Thoracic aorta (tissue), 2 donors: ENCODE data around the gene PTPRJ. TPM values are rescaled to one million over a fixed set of nuclear protein-coding genes. Genes with fewer than 3 reads are reported as not detected.
"Not testable (repeated sequence)": the region's sequence is repeated elsewhere in the genome, so short reads cannot be mapped to it uniquely, and the experiment has no call there.

ENCODE experiments used
- ATAC-seq: fragments of 150-250 bp; one replicate; pipeline ENCODE4 v1.8.0; 2017; ENCODE audit warnings: low read depth; ENCODE audit not compliant: insufficient number of reproducible peaks, low FRiP score
- DNase-seq: peaks from one replicate; pipeline ENCODE4 v3.0.0-alpha.2; 2020; ENCODE audit warnings: low spot score
- H3K27ac ChIP-seq, 2 donors: fragments of 200-600 bp; sonication (generic); 1 replicate in 1 of 2; 2 replicates in 1 of 2; pipeline ENCODE4 v1.5.1; 2016; ENCODE audit warnings: mild to moderate bottlenecking in 2 of 2, moderate library complexity in 2 of 2
- H3K27me3 ChIP-seq: fragments of 200-600 bp; sonication (generic); replicated peaks from 2 replicates; pipeline ENCODE4 v1.6.0; 2016; ENCODE audit warnings: mild to moderate bottlenecking; ENCODE audit not compliant: insufficient read depth
- H3K36me3 ChIP-seq: fragments of 200-600 bp; sonication (generic); one replicate; pipeline ENCODE4 v1.5.1; 2016
- H3K4me1 ChIP-seq, 2 donors: fragments of 200-600 bp; sonication (generic); 1 replicate in 1 of 2; 2 replicates in 1 of 2; pipeline versions ENCODE4 v1.5.1 to v1.6.0; 2016; ENCODE audit warnings: low read depth in 2 of 2, mild to moderate bottlenecking in 1 of 2; ENCODE audit not compliant: control insufficient read depth in 1 of 2
- H3K4me3 ChIP-seq: fragments of 200-600 bp; sonication (generic); 2 replicates; pipeline ENCODE4 v1.5.1; 2016; ENCODE audit warnings: mild to moderate bottlenecking
- H3K9me3 ChIP-seq: fragments of 200-600 bp; sonication (generic); 2 replicates; pipeline ENCODE4 v1.5.1; 2016
- CTCF ChIP-seq: fragments of 200-600 bp; sonication (generic); IDR thresholded peaks from one replicate; pipeline ENCODE4 v1.5.1; 2019; ENCODE audit warnings: antibody characterized with exemption
- total RNA-seq, 2 donors: library from RNA; depleted of rRNA; stranded (reverse); fragments of >200 nt; gene quantifications; one replicate each; pipeline versions ENCODE4 v1.1.0 to v1.2.3, GENCODE V29; 2016

PTPRJ gene
- total RNA-seq, 2 donors from 2014 or later = 20.4 to 20.9 TPM

DNA sequence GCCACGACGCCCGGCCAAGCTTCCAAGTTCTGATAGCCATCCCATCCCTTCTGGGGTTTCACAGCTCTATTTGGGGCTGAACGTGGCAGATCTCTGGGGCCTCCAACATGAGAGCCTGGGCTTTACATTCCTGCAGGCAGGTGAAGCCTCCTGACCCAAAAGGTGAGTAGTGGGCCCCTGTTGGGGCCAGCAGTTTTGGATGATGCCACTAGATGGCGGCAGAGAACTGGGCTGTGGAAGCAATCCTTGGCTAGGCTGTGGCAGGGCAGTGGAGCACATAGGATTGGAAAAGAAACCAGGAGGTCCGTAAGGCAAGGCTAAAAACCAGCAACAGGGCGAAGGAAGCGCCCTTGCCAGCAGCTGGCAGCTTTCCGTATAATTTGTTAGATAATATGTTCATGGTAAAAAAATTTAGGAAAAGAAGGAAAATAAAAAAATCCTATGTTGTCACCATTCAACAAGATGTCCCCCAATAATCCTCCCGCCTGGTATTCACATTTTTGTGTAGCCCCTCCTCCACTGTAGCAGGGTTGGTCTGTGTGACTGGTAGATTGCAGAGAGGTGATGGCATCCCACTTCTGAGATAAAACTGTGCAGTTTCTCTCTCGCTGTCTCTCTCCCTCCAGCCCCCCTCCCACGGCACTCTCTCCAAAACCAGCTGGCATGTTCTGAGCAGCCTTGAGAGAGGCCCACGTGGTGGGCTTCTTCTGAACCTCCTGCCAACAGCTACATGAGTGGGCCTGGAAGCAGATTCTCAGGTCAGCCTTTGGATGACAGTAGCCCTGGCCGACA, 192.7 kb downstream of the PTPRJ start:
- H3K9me3 ChIP-seq = no peaks in the 10 kb centered on the region
- H3K36me3 ChIP-seq = no peaks in the 10 kb centered on the region
- H3K27me3 ChIP-seq = no peaks in the 10 kb centered on the region
- peak overlapping the region; percentile 46 for H3K4me3 ChIP-seq
- peak; percentile 45 for ATAC-seq
- peaks cover 0 to 30% of the 10 kb centered on the region in 2 donors for H3K4me1 ChIP-seq
- no peak for DNase-seq
- peak; percentile 84 for TF ChIP-seq CTCF
- no peak overlapping the region for H3K27ac ChIP-seq

DNA sequence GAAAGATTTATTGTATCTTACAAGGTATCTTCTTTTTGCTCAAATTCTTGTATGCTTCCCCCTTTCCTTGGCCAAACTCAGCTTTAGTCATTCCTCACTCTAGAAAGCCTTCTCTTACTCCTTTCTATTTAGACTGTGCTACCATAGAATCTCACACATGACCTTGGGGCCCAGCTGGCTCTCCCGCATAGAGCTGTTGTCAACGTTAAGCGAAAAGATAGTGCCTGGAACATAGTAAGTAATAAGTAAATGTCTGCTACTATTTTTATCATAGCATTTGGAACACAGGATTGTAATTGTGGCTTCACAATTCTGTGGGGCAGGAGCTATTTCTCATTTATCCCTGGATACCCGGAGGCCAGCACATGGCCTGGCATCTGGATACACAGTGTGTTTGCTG, 197.3 kb downstream of the PTPRJ start:
- Histone ChIP-seq H3K36me3 (no peaks in the 10 kb centered on the region), H3K4me1 (peaks cover 0 to 9% of the 10 kb centered on the region in 2 donors), H3K27me3 (no peaks in the 10 kb centered on the region), H3K9me3 (no peaks in the 10 kb centered on the region), H3K4me3 (no peak overlapping the region), H3K27ac (no peak overlapping the region)
- TF ChIP-seq CTCF = no peak
- DNase-seq = no peak
- no peak for ATAC-seq

DNA sequence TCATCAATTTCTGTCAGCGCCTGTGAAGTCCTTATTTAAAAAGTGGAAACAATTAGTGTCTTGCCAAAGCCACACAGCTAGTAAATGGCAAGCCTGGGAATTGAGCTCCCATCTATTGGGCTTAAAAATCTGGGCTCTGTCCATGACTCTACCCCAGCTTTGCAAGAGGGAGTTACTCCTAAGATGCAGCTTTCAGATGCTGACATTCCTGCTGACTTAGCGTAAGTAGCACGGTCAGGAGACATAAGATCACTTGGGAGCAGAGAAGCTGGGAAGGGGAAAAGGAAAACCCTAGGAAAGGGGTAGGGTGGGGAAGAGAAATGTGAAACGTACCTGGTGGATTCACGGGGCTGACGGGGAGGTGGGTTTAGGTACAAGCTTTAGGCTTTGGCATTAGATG, 200.3 kb downstream of the PTPRJ start:
- no peaks in the 10 kb centered on the region for H3K9me3 ChIP-seq
- H3K27me3 ChIP-seq = no peaks in the 10 kb centered on the region
- no peak overlapping the region for H3K27ac ChIP-seq
- ATAC-seq (no peak), DNase-seq (no peak)
- TF ChIP-seq CTCF = no peak
- H3K36me3 ChIP-seq = no peaks in the 10 kb centered on the region
- H3K4me3 ChIP-seq = no peak overlapping the region
- H3K4me1 ChIP-seq = no peaks in the 10 kb centered on the region

DNA sequence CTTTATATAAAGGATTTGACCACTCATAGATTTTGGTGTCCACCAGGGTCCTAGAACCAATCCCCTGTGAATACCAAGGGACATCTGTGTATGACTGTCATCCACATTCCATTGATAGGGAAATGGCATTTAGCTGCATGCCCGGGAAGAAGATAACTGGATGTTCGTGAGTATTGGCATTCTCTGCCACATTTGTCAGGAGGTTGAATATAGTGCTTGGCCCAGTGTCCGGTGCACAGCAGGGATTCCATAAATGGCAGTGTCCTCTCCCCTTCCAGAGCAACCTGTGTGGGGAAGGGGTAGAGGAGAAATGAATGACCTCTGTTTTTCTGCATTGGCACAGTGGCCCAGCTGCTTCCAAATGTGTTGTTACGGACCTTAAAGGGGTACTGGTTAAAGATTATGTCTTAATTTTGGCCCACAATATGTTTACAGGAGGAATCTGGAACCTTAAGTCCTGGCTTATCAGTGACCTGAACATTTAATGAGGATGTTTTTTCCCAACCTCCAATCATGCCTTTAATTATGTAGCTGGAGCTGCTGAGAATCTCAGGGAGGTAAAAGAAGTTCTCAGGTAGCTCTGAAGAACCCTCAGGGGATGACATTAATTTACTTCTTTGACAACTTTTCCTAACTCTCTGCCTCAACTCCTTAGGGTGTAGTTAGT, 202.6 kb downstream of the PTPRJ start:
- ATAC-seq = no peak
- H3K36me3 ChIP-seq = no peaks in the 10 kb centered on the region
- H3K9me3 ChIP-seq = no peaks in the 10 kb centered on the region
- no peak overlapping the region for H3K4me3 ChIP-seq
- H3K27ac ChIP-seq = no peak overlapping the region
- DNase-seq = no peak
- TF ChIP-seq CTCF = no peak
- no peaks in the 10 kb centered on the region for H3K27me3 ChIP-seq
- no peaks in the 10 kb centered on the region for H3K4me1 ChIP-seq

DNA sequence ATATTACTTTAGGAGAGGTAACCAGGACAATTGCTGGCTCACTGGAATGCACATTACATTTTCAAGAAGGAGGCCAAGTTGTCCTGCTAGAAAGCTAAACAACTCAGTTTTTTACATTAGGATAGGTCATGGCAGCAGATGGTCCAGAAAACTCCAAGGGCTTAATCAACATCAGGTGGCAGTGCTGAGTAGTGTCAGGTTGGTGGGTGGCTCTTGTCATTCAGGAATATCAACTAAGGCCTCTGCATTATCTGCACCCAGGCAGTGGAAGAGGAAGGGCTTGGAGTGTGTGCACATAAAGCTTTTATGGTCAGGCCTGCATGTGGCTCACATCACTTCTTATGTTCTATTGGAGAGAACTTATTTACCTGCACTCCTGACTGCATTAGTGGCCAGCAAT, 204.1 kb downstream of the PTPRJ start:
- Histone ChIP-seq H3K9me3 (no peaks in the 10 kb centered on the region), H3K36me3 (no peaks in the 10 kb centered on the region), H3K4me1 (no peaks in the 10 kb centered on the region), H3K4me3 (no peak overlapping the region), H3K27ac (no peak overlapping the region), H3K27me3 (no peaks in the 10 kb centered on the region)
- ATAC-seq (no peak), DNase-seq (no peak)
- no peak for TF ChIP-seq CTCF

GRCh38 chr11:48190906-48191654, 210.7 kb downstream of the PTPRJ start:
- not testable (repeated sequence) for DNase-seq, ATAC-seq, H3K4me3 ChIP-seq, H3K4me1 ChIP-seq, H3K27ac ChIP-seq, H3K27me3 ChIP-seq, H3K9me3 ChIP-seq, H3K36me3 ChIP-seq
